SK-N-SH treated with all-trans-retinoic acid at 6 μM for 48 hours (cell line): ENCODE measurements around the gene SLC35D2.

Source experiments
- CREB5 ChIP-seq: fragments of 250-450 bp; sonication (Bioruptor Pico); IDR thresholded peaks from 2 replicates; pipeline ENCODE4 v1.5.1; 2020; ENCODE audit warnings: low read depth, mild to moderate bottlenecking, moderate library complexity
- PATZ1 ChIP-seq: fragments of 250-450 bp; sonication (Bioruptor Pico); IDR thresholded peaks from 2 replicates; pipeline ENCODE4 v1.8.0; 2020; ENCODE audit warnings: mild to moderate bottlenecking, moderate library complexity, borderline replicate concordance
- PPARA ChIP-seq: fragments of 250-450 bp; sonication (Bioruptor Pico); IDR thresholded peaks from 2 replicates; pipeline ENCODE4 v1.5.0; 2020; ENCODE audit warnings: mild to moderate bottlenecking, borderline replicate concordance
- SNAI2 ChIP-seq: fragments of 250-450 bp; sonication (Bioruptor Pico); IDR thresholded peaks from 2 replicates; pipeline ENCODE4 v1.5.0; 2020; ENCODE audit warnings: mild to moderate bottlenecking, moderate library complexity
- TOX ChIP-seq: fragments of 250-450 bp; sonication (Bioruptor Pico); IDR thresholded peaks from 2 replicates; pipeline ENCODE4 v1.8.0; 2021; ENCODE audit warnings: mild to moderate bottlenecking, moderate library complexity, borderline replicate concordance
- ZFP3 ChIP-seq: fragments of 250-450 bp; sonication (Bioruptor Pico); IDR thresholded peaks from 2 replicates; pipeline ENCODE4 v1.5.0; 2020; ENCODE audit warnings: mild to moderate bottlenecking, moderate library complexity

GRCh38 chr9:96430377-96430776, 46.9 kb upstream of the SLC35D2 start:
- no peak for TF ChIP-seq PATZ1 (CRISPR knock-in tag)
- TF ChIP-seq ZFP3 (CRISPR knock-in tag), result no peak
- TF ChIP-seq TOX (CRISPR knock-in tag), result no peak
- no peak for TF ChIP-seq SNAI2 (CRISPR knock-in tag)
- TF ChIP-seq PPARA (CRISPR knock-in tag), result no peak
- no peak for TF ChIP-seq CREB5 (CRISPR knock-in tag)
